HT-29 (cell line): ENCODE measurements around the gene FANCD2. TPM values are rescaled to one million over a fixed set of nuclear protein-coding genes. Genes with fewer than 3 reads are reported as not detected.
"Not testable (repeated sequence)": the region's sequence is repeated elsewhere in the genome, so short reads cannot be mapped to it uniquely, and the experiment has no call there.

Source experiments
- DNase-seq: peaks from one replicate; pipeline ENCODE4 v3.0.0-alpha.2; 2015; ENCODE audit warnings: low spot score
- total RNA-seq: library from RNA; depleted of rRNA; stranded (reverse); fragments of >200 nt; shearing (Covaris generic); gene quantifications from 2 replicates; pipeline ENCODE4 v1.2.3, GENCODE V29; 2014; rRNA removed

Gene FANCD2
- 13.0 and 14.5 TPM in 2 replicates for total RNA-seq

GRCh38 chr3:10026084-10026890 lies at the start of gene FANCD2:
Gene FANCD2, plus strand, starts transcription at chr3:10026437. Its CDS starts 2,221 bp downstream, at chr3:10028658.
- peak; percentile 80 for DNase-seq

- DNase-seq = peak; percentile 55
Observed at GRCh38 chr3:9976721-9977709, 49.2 kb upstream of the FANCD2 start.

- DNase-seq = no peak
Observed at GRCh38 chr3:9978710-9979305, 47.4 kb upstream of the FANCD2 start.

GRCh38 chr3:9980251-9980650 lies 46.0 kb upstream of the FANCD2 start:
- no peak for DNase-seq

- no peak for DNase-seq
Observed at GRCh38 chr3:9986230-9986725, 40.0 kb upstream of the FANCD2 start.

GRCh38 chr3:9994086-9994844 lies 32.0 kb upstream of the FANCD2 start:
- no peak for DNase-seq

GRCh38 chr3:10000686-10001085 lies 25.6 kb upstream of the FANCD2 start:
- DNase-seq = no peak

GRCh38 chr3:10002951-10003350 lies 23.3 kb upstream of the FANCD2 start:
- no peak for DNase-seq

- DNase-seq = no peak
Observed at GRCh38 chr3:10004506-10004905, 21.7 kb upstream of the FANCD2 start.

GRCh38 chr3:10004960-10005564 lies 21.2 kb upstream of the FANCD2 start:
- DNase-seq = no peak

- DNase-seq = no peak
Observed at GRCh38 chr3:10006048-10006761, 20.0 kb upstream of the FANCD2 start.

- no peak for DNase-seq
Observed at GRCh38 chr3:10006762-10007090, 19.5 kb upstream of the FANCD2 start.

GRCh38 chr3:10007126-10007782 lies 19.0 kb upstream of the FANCD2 start:
- DNase-seq = no peak

GRCh38 chr3:10008216-10008587 lies 18.0 kb upstream of the FANCD2 start:
- DNase-seq = not testable (repeated sequence)

- peak; percentile 82 for DNase-seq
Observed at GRCh38 chr3:10008588-10009344, 17.5 kb upstream of the FANCD2 start.

GRCh38 chr3:10010421-10010877 lies 15.8 kb upstream of the FANCD2 start:
- DNase-seq = no peak

GRCh38 chr3:10010878-10011465 lies 15.3 kb upstream of the FANCD2 start:
- DNase-seq = peak; percentile 87

GRCh38 chr3:10011631-10012030 lies 14.6 kb upstream of the FANCD2 start:
- DNase-seq = no peak
